Adrenal gland (tissue), 5 donors: ENCODE data around the gene INTS1.

Source experiments
- POLR2A ChIP-seq, 2 donors: fragments of 450-650 bp; IDR thresholded peaks; one replicate each; pipeline ENCODE4 v1.6.1; 2017; ENCODE audit warnings: antibody characterized with exemption in 2 of 2, mild to moderate bottlenecking in 2 of 2, moderate library complexity in 1 of 2
- TF ChIP-seq, protein P1 (sequence below), 6 experiments: fragments of 450-650 bp in 4 of 6; fragments of 200-600 bp in 2 of 6; sonication (generic) in 1 of 6; IDR thresholded peaks; 1 replicate in 5 of 6; 2 replicates in 1 of 6; pipeline versions ENCODE4 v1.5.1 to v1.8.0; 2016 to 2021; ENCODE audit warnings: antibody characterized with exemption in 6 of 6, mild to moderate bottlenecking in 2 of 6, moderate library complexity in 1 of 6
- donor health status: DM: no; HTN: no; CAD: no.

DNA sequence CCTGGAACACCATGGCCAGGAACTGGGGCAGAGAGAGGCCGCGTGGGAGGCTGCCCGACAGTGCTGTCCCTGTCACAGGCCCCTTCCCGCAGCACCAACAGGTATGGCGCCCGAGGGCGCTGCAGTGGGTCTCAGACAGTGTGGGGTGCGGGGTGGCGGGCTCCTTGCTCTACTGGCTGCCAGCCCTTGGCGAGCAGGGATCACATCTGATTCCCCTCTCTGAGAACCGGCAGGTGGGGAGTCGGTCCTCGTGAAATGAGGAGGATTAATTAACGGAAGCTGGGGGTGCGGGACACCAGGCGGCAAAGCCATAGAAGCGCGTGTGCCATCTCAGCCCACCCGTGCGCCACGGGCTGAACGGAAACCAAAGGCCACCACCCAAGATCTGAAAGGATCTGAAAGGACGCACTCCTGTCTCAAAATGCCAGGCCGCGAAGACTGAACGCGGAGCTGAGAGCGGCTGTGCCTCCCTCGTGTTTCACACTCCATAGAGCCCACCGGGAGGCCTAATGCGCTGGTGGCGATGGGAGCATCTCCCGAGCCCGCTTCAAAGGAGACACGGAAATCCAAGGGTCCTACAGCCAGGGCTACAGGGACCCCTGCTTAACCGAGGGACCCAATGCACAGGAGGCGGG, 6.8 kb downstream of the INTS1 start:
- TF ChIP-seq, protein P1, sequence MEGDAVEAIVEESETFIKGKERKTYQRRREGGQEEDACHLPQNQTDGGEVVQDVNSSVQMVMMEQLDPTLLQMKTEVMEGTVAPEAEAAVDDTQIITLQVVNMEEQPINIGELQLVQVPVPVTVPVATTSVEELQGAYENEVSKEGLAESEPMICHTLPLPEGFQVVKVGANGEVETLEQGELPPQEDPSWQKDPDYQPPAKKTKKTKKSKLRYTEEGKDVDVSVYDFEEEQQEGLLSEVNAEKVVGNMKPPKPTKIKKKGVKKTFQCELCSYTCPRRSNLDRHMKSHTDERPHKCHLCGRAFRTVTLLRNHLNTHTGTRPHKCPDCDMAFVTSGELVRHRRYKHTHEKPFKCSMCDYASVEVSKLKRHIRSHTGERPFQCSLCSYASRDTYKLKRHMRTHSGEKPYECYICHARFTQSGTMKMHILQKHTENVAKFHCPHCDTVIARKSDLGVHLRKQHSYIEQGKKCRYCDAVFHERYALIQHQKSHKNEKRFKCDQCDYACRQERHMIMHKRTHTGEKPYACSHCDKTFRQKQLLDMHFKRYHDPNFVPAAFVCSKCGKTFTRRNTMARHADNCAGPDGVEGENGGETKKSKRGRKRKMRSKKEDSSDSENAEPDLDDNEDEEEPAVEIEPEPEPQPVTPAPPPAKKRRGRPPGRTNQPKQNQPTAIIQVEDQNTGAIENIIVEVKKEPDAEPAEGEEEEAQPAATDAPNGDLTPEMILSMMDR (IDR thresholded peaks at IDR 0.05) = no peak
- TF ChIP-seq POLR2A (IDR thresholded peaks at IDR 0.05) = no peak
